Activated B cell treated with CpG ODN at 0.5 μM for 24 hours (primary cell): Measurements from ENCODE around the gene CADM2. TPM values are rescaled to one million over a fixed set of nuclear protein-coding genes. Genes with fewer than 3 reads are reported as not detected.

Source experiments
- ATAC-seq: fragments of 200-7000 bp; cut with Tn5 transposase; one replicate; pipeline ENCODE4 v1.10.0; 2021; ENCODE audit warnings: low read depth, mild to moderate bottlenecking, moderate library complexity
- CTCF ChIA-PET: fragments of 350-600 bp; sonication (Branson Sonifier 250); formaldehyde crosslinking; loops from one replicate; lab custom pipeline; 2021; ENCODE audit warnings: antibody characterized with exemption; lab: Charles Lee
- POLR2A ChIA-PET: fragments of 350-600 bp; sonication (Branson Sonifier 250); formaldehyde crosslinking; loops from one replicate; lab custom pipeline; 2021; ENCODE audit warnings: antibody characterized with exemption; lab: Charles Lee
- DNase-seq: peaks from one replicate; pipeline ENCODE4 v3.0.0; 2022
- H3K27ac Mint-ChIP-seq: one replicate; pipeline ENCODE4 v1.8.0; 2020; ENCODE audit warnings: mixed read lengths
- H3K27me3 Mint-ChIP-seq: one replicate; pipeline ENCODE4 v1.8.0; 2021; ENCODE audit warnings: mixed read lengths
- H3K36me3 Mint-ChIP-seq: one replicate; pipeline ENCODE4 v1.8.0; 2021; ENCODE audit warnings: low read depth, mixed read lengths
- H3K4me1 Mint-ChIP-seq: one replicate; pipeline ENCODE4 v1.8.0; 2021; ENCODE audit warnings: mixed read lengths
- H3K4me3 Mint-ChIP-seq: one replicate; pipeline ENCODE4 v1.8.0; 2020; ENCODE audit warnings: mild to moderate bottlenecking, mixed read lengths
- H3K9me3 Mint-ChIP-seq: one replicate; pipeline ENCODE4 v1.8.0; 2020; ENCODE audit warnings: mixed read lengths
- CTCF ChIP-seq: fragments of 200-600 bp; IDR thresholded peaks from one replicate; pipeline ENCODE4 v1.8.0; 2022; ENCODE audit warnings: antibody characterized with exemption, mild to moderate bottlenecking
- intact Hi-C: fragments of 100-400 bp; cut with micrococcal nuclease; formaldehyde crosslinking; loops from one replicate; pipeline ENCODE4 v1.15.1; 2024
- total RNA-seq: library from RNA; stranded (reverse); gene quantifications from 2 replicates; pipeline ENCODE4 v1.2.3, GENCODE V29; 2022

Gene CADM2
- total RNA-seq, 1 donor from 2014 or later = not detected

GRCh38 chr3:84946240-84946639 lies 12.5 kb upstream of the CADM2 start:
- ATAC-seq (no peak), DNase-seq (no peak)
- H3K36me3 Mint-ChIP-seq = no peaks in the 10 kb centered on the region
- no peak for TF ChIP-seq CTCF
- H3K4me1 Mint-ChIP-seq = no peaks in the 10 kb centered on the region
- no peak overlapping the region for H3K27ac Mint-ChIP-seq
- no peak overlapping the region for H3K4me3 Mint-ChIP-seq
- POLR2A ChIA-PET = no interaction called here
- no peaks in the 10 kb centered on the region for H3K27me3 Mint-ChIP-seq
- peaks cover 12% of the 10 kb centered on the region for H3K9me3 Mint-ChIP-seq
- CTCF ChIA-PET = no interaction called here
- intact Hi-C loops = no loop called here

DNA sequence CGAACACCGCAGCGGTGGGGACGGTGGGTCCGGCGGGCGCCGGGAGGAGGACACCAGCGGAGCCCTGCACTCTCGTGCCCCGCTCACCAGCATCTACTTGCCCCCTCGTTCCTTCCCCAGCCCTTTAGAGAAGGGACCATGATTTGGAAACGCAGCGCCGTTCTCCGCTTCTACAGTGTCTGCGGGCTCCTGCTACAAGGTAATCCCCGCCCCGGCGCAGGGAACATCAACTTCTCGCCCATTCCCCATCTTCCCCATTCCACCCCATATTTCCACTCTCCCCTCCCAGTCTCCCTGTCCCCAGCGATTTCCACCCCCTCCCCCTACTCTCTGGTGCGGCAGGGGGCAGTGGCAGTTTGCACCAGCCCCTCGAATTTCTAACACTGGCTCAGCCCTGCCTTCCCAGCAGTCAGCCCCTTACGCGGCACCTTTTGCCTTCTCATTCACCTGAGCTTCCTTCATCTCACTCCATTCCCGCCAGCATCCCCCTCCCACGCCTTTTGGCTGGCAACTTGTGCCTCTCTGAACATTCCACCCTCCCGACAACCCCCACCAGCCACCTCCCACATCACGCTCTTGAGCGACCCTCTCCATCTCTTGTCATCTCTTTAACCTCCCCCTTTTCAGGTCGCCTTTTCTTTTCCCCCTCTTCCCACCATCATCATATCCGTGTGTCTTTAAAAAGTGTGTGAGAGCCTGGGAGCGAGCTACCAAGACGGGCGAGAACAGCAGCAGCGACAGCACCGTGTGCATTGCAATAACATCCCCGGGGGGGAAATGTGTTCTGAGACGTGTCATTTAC lies 882 bp downstream of the CADM2 start:
- ATAC-seq (no peak), DNase-seq (no peak)
- no peaks in the 10 kb centered on the region for H3K36me3 Mint-ChIP-seq
- CTCF ChIA-PET = no interaction called here
- intact Hi-C loops = no loop called here
- no peak for TF ChIP-seq CTCF
- H3K27me3 Mint-ChIP-seq = peaks cover 34% of the 10 kb centered on the region
- POLR2A ChIA-PET = no interaction called here
- H3K4me3 Mint-ChIP-seq = peak overlapping the region; percentile 64
- no peak overlapping the region for H3K27ac Mint-ChIP-seq
- H3K9me3 Mint-ChIP-seq = peaks cover 2% of the 10 kb centered on the region
- peaks cover 19% of the 10 kb centered on the region for H3K4me1 Mint-ChIP-seq

- peak overlapping the region; percentile 2 for H3K4me3 Mint-ChIP-seq
- no peaks in the 10 kb centered on the region for H3K36me3 Mint-ChIP-seq
- ATAC-seq (no peak), DNase-seq (no peak)
- ChIA-PET POLR2A (no interaction called here), CTCF (no interaction called here)
- intact Hi-C loops = no loop called here
- peaks cover 34% of the 10 kb centered on the region for H3K27me3 Mint-ChIP-seq
- H3K27ac Mint-ChIP-seq = no peak overlapping the region
- no peak for TF ChIP-seq CTCF
- peaks cover 19% of the 10 kb centered on the region for H3K4me1 Mint-ChIP-seq
- peaks cover 1% of the 10 kb centered on the region for H3K9me3 Mint-ChIP-seq
Observed at GRCh38 chr3:84960581-84960980, 1.8 kb downstream of the CADM2 start.

GRCh38 chr3:84961011-84961410 lies 2.2 kb downstream of the CADM2 start:
- ChIA-PET CTCF (no interaction called here), POLR2A (no interaction called here)
- Mint-ChIP-seq H3K27ac (no peak overlapping the region), H3K4me1 (peaks cover 19% of the 10 kb centered on the region), H3K4me3 (no peak overlapping the region), H3K27me3 (peaks cover 34% of the 10 kb centered on the region), H3K36me3 (no peaks in the 10 kb centered on the region), H3K9me3 (no peaks in the 10 kb centered on the region)
- DNase-seq (no peak), ATAC-seq (no peak)
- intact Hi-C loops = no loop called here
- no peak for TF ChIP-seq CTCF

DNA sequence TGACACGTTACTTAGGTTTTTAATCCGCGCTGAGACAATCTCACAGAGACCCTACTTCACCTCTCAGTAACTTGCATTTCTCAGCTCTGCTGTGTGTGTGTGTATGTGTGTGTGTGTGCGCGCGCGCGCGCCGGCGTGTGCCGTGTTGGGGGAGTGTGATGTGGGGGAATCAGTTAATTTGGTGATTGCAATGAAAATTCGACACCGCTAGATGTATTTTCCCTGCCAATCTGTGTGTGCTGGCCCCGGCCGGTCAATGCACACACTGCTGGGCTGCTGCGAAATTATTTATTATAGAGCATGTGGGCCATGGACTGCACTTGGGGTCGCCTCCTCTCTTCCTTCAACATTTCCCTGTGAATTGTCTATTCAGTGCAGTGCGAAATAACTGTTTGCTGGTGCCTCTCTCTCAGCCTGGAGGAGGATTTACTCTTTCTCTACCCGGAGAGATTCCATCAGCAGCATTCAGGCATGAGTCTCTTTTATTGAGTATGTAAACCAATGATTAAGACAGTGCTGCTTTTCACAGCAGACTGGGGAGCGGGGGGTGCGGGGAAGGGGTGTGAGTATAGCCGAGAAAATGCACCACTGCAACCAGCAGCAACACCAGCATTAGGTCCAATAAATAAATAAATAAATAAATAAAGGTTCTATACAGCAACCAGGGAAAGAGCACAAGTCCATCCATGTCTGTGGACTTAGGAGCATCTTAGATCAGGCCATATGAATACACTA lies 2.9 kb downstream of the CADM2 start:
- intact Hi-C loops = no loop called here
- ATAC-seq (no peak), DNase-seq (no peak)
- H3K27me3 Mint-ChIP-seq = peaks cover 34% of the 10 kb centered on the region
- peaks cover 19% of the 10 kb centered on the region for H3K4me1 Mint-ChIP-seq
- no peak overlapping the region for H3K27ac Mint-ChIP-seq
- H3K4me3 Mint-ChIP-seq = no peak overlapping the region
- TF ChIP-seq CTCF = no peak
- ChIA-PET POLR2A (no interaction called here), CTCF (no interaction called here)
- no peaks in the 10 kb centered on the region for H3K36me3 Mint-ChIP-seq
- H3K9me3 Mint-ChIP-seq = no peaks in the 10 kb centered on the region
